ENCODE measurements around the gene KCNJ5.

DNA sequence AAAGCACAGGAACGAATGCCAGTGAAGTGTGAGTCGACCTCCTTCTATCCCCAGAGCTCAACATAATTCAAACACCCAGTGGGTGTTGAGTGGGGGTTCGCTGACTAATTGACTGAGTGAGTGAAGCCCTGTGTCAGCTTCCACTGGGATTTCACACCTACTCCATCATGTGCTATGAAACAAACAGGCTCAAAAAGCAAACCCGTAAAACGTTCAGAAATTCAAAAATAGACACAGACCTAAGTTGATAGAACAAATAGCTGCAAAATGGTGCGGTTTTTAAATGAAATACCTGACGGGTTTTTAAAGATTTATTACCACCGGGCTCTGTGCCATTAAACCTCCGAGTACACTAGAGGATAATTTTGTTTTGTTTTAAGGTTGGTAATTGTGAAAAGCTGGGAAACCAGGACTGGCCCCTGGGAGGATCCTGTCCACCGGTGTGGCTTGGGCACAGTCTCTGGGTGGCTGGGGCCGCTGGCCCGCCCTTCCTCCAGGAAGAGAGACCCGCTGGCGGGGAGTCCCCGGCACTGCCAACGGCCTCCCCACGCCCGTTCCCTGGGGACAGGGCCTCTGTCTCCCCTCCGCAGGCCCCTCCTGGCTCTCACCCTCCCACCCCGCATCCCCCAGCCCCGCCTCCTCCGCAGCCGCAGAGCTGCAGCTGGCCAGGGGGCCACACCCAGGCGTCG lies 13.6 kb downstream of the KCNJ5 start:
- TF ChIP-seq FOXM1 (IDR thresholded peaks at IDR 0.05; ENCODE audit: borderline replicate concordance, low read depth) (peak; percentile 35; the same call in 1 of the 2 replicates), RAD21 (IDR thresholded peaks at IDR 0.05; ENCODE audit: low read depth) (no peak), EP300 (IDR thresholded peaks at IDR 0.05; ENCODE audit: borderline replicate concordance) (peak; percentile 21; the same call in 1 of the 2 replicates), TCF12 (IDR thresholded peaks at IDR 0.05; ENCODE audit: low read depth) (no peak), YY1 (IDR thresholded peaks at IDR 0.05; ENCODE audit: low read depth) (no peak), ZBTB7A (IDR thresholded peaks at IDR 0.05; ENCODE audit: low read depth) (no peak), TEAD4 (IDR thresholded peaks at IDR 0.05) (no peak), CEBPB (IDR thresholded peaks at IDR 0.05) (no peak), CREB1 (IDR thresholded peaks at IDR 0.05; ENCODE audit: low read depth) (no peak), NFIC (IDR thresholded peaks at IDR 0.05) (peak; percentile 57; the same call in 1 of the 2 replicates)
- TF ChIP-seq, protein P1, sequence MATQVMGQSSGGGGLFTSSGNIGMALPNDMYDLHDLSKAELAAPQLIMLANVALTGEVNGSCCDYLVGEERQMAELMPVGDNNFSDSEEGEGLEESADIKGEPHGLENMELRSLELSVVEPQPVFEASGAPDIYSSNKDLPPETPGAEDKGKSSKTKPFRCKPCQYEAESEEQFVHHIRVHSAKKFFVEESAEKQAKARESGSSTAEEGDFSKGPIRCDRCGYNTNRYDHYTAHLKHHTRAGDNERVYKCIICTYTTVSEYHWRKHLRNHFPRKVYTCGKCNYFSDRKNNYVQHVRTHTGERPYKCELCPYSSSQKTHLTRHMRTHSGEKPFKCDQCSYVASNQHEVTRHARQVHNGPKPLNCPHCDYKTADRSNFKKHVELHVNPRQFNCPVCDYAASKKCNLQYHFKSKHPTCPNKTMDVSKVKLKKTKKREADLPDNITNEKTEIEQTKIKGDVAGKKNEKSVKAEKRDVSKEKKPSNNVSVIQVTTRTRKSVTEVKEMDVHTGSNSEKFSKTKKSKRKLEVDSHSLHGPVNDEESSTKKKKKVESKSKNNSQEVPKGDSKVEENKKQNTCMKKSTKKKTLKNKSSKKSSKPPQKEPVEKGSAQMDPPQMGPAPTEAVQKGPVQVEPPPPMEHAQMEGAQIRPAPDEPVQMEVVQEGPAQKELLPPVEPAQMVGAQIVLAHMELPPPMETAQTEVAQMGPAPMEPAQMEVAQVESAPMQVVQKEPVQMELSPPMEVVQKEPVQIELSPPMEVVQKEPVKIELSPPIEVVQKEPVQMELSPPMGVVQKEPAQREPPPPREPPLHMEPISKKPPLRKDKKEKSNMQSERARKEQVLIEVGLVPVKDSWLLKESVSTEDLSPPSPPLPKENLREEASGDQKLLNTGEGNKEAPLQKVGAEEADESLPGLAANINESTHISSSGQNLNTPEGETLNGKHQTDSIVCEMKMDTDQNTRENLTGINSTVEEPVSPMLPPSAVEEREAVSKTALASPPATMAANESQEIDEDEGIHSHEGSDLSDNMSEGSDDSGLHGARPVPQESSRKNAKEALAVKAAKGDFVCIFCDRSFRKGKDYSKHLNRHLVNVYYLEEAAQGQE (IDR thresholded peaks at IDR 0.05; ENCODE audit: low read depth) = no peak
- TF ChIP-seq, protein P2, sequence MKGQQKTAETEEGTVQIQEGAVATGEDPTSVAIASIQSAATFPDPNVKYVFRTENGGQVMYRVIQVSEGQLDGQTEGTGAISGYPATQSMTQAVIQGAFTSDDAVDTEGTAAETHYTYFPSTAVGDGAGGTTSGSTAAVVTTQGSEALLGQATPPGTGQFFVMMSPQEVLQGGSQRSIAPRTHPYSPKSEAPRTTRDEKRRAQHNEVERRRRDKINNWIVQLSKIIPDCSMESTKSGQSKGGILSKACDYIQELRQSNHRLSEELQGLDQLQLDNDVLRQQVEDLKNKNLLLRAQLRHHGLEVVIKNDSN (IDR thresholded peaks at IDR 0.05) = no peak
- TF ChIP-seq, protein P3, sequence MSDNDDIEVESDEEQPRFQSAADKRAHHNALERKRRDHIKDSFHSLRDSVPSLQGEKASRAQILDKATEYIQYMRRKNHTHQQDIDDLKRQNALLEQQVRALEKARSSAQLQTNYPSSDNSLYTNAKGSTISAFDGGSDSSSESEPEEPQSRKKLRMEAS (IDR thresholded peaks at IDR 0.05) = peak; percentile 32
